Measurements from ENCODE around the gene RPS6KA3.

GRCh38 chrX:20139966-20140365 is 126.7 kb downstream of the RPS6KA3 start:
- TF ChIP-seq POLR2A (IDR thresholded peaks at IDR 0.05; ENCODE audit: low read depth) = no peak
- TF ChIP-seq CTCF (IDR thresholded peaks at IDR 0.05) = no peak
